SK-N-SH treated with all-trans-retinoic acid at 6 μM for 48 hours (cell line): ENCODE results near the gene RPL23.

Source experiments
- ATAC-seq: fragments of 200-7000 bp; cut with Tn5 transposase; 3 replicates; pipeline ENCODE4 v1.9.1; 2020; ENCODE audit warnings: mild to moderate bottlenecking, moderate library complexity
- ARNTL ChIP-seq: fragments of 450-650 bp; formaldehyde crosslinking; IDR thresholded peaks from 2 replicates; pipeline ENCODE4 v1.5.0; 2020; ENCODE audit warnings: low read depth, mild to moderate bottlenecking, moderate library complexity, borderline replicate concordance
- ESRRG ChIP-seq: fragments of 250-450 bp; sonication (Bioruptor Pico); IDR thresholded peaks from 2 replicates; pipeline ENCODE4 v1.6.1; 2021; ENCODE audit warnings: mild to moderate bottlenecking
- GLIS3 ChIP-seq: fragments of 250-450 bp; sonication (Bioruptor Pico); IDR thresholded peaks from 2 replicates; pipeline ENCODE4 v1.5.0; 2020; ENCODE audit warnings: mild to moderate bottlenecking, moderate library complexity
- PPARA ChIP-seq: fragments of 250-450 bp; sonication (Bioruptor Pico); IDR thresholded peaks from 2 replicates; pipeline ENCODE4 v1.5.0; 2020; ENCODE audit warnings: mild to moderate bottlenecking, borderline replicate concordance
- SNAI2 ChIP-seq: fragments of 250-450 bp; sonication (Bioruptor Pico); IDR thresholded peaks from 2 replicates; pipeline ENCODE4 v1.5.0; 2020; ENCODE audit warnings: mild to moderate bottlenecking, moderate library complexity
- TCF4 ChIP-seq: fragments of 250-450 bp; sonication (Bioruptor Pico); IDR thresholded peaks from 2 replicates; pipeline ENCODE4 v1.8.0; 2021; ENCODE audit warnings: mild to moderate bottlenecking, moderate library complexity, borderline replicate concordance
- TOX ChIP-seq: fragments of 250-450 bp; sonication (Bioruptor Pico); IDR thresholded peaks from 2 replicates; pipeline ENCODE4 v1.8.0; 2021; ENCODE audit warnings: mild to moderate bottlenecking, moderate library complexity, borderline replicate concordance
- ZC3H10 ChIP-seq: fragments of 250-450 bp; sonication (Bioruptor Pico); IDR thresholded peaks from 2 replicates; pipeline ENCODE4 v1.5.1; 2021; ENCODE audit warnings: mild to moderate bottlenecking, moderate library complexity
- ZFP3 ChIP-seq: fragments of 250-450 bp; sonication (Bioruptor Pico); IDR thresholded peaks from 2 replicates; pipeline ENCODE4 v1.5.0; 2020; ENCODE audit warnings: mild to moderate bottlenecking, moderate library complexity
- ZFP30 ChIP-seq: fragments of 450-650 bp; formaldehyde crosslinking; IDR thresholded peaks from 2 replicates; pipeline ENCODE4 v1.5.0; 2022; ENCODE audit warnings: mild to moderate bottlenecking, moderate library complexity
- ZNF565 ChIP-seq: fragments of 450-650 bp; formaldehyde crosslinking; conservative IDR thresholded peaks from 2 replicates; pipeline ENCODE4 v1.5.0; 2020; ENCODE audit warnings: low read depth, mild to moderate bottlenecking, moderate library complexity
- ZNF70 ChIP-seq: fragments of 450-650 bp; formaldehyde crosslinking; IDR thresholded peaks from 2 replicates; pipeline ENCODE4 v1.5.0; 2020; ENCODE audit warnings: mild to moderate bottlenecking, moderate library complexity
- TF ChIP-seq, protein P1 (sequence below): fragments of 250-450 bp; sonication (Bioruptor Pico); IDR thresholded peaks from 2 replicates; pipeline ENCODE4 v1.5.0; 2020; ENCODE audit warnings: mild to moderate bottlenecking, moderate library complexity
- TF ChIP-seq, protein P2 (sequence below): fragments of 250-450 bp; sonication (Bioruptor Pico); IDR thresholded peaks from 2 replicates; pipeline ENCODE4 v1.5.1; 2020; ENCODE audit warnings: low read depth, mild to moderate bottlenecking, moderate library complexity
- TF ChIP-seq, protein P3 (sequence below): fragments of 250-450 bp; sonication (Bioruptor Pico); IDR thresholded peaks from 2 replicates; pipeline ENCODE4 v1.5.1; 2021; ENCODE audit warnings: mild to moderate bottlenecking, moderate library complexity
- TF ChIP-seq, protein P4 (sequence below): fragments of 250-450 bp; sonication (Bioruptor Pico); IDR thresholded peaks from 2 replicates; pipeline ENCODE4 v1.8.0; 2020; ENCODE audit warnings: mild to moderate bottlenecking, moderate library complexity, borderline replicate concordance

RPL23 gene

DNA sequence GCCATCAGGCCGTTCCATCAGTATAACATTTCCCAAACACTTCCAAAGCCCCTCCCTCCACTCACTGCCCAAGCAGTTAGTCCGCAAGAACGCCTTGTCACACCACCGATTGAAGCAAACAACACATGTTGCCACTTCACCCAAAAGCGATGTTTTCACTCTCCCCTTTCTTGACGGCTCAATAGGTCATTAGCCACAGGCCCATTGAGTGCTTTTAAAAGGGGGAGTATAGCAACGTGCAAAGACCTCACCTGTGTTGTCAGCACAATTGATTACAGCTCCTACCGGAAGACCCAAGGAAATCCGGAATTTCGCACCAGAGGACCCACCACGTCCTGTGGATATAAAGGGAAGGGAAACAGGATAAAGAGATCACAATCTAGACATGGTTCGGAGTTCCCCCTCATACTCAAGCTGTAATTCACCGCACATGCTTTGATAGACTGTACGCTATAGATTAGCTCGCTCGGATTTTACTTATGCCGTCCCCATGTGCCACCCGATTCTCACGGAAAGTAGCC lies 690 bp downstream of the RPL23 start (continued):
- no peak for TF ChIP-seq SNAI2 (CRISPR knock-in tag)
- TF ChIP-seq, all 23 proteins: peak for 0

DNA sequence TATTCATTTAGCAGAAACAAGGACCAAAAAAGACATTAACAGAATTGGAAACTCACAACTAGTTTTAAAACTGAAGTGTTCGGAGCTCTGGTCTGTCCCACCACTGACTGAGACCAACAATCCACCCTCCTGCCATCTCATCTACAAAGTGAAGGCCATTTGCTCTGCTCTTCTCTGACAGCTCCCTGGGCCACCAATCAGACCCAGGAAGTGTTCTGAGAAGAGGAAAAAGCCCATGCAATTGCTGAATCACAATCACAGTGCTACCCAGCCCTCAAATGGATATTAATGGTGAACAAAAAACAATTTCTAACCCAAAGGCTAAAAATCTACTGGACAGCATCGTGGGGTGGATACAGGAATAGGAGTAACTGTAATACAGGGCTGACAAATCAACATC lies 2.1 kb downstream of the RPL23 start:
- TF ChIP-seq, protein P1, sequence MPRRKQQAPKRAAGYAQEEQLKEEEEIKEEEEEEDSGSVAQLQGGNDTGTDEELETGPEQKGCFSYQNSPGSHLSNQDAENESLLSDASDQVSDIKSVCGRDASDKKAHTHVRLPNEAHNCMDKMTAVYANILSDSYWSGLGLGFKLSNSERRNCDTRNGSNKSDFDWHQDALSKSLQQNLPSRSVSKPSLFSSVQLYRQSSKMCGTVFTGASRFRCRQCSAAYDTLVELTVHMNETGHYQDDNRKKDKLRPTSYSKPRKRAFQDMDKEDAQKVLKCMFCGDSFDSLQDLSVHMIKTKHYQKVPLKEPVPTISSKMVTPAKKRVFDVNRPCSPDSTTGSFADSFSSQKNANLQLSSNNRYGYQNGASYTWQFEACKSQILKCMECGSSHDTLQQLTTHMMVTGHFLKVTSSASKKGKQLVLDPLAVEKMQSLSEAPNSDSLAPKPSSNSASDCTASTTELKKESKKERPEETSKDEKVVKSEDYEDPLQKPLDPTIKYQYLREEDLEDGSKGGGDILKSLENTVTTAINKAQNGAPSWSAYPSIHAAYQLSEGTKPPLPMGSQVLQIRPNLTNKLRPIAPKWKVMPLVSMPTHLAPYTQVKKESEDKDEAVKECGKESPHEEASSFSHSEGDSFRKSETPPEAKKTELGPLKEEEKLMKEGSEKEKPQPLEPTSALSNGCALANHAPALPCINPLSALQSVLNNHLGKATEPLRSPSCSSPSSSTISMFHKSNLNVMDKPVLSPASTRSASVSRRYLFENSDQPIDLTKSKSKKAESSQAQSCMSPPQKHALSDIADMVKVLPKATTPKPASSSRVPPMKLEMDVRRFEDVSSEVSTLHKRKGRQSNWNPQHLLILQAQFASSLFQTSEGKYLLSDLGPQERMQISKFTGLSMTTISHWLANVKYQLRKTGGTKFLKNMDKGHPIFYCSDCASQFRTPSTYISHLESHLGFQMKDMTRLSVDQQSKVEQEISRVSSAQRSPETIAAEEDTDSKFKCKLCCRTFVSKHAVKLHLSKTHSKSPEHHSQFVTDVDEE (CRISPR knock-in tag), result no peak
- TF ChIP-seq ZFP30 (CRISPR knock-in tag) (no peak), GLIS3 (CRISPR knock-in tag) (no peak), ESRRG (CRISPR knock-in tag) (no peak), ZC3H10 (CRISPR knock-in tag) (no peak), ARNTL (CRISPR knock-in tag) (no peak), PPARA (CRISPR knock-in tag) (no peak), ZNF565 (CRISPR knock-in tag) (no peak)
- TF ChIP-seq, protein P2, sequence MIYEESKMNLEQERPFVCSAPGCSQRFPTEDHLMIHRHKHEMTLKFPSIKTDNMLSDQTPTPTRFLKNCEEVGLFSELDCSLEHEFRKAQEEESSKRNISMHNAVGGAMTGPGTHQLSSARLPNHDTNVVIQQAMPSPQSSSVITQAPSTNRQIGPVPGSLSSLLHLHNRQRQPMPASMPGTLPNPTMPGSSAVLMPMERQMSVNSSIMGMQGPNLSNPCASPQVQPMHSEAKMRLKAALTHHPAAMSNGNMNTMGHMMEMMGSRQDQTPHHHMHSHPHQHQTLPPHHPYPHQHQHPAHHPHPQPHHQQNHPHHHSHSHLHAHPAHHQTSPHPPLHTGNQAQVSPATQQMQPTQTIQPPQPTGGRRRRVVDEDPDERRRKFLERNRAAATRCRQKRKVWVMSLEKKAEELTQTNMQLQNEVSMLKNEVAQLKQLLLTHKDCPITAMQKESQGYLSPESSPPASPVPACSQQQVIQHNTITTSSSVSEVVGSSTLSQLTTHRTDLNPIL, result no peak
- TF ChIP-seq, protein P3, sequence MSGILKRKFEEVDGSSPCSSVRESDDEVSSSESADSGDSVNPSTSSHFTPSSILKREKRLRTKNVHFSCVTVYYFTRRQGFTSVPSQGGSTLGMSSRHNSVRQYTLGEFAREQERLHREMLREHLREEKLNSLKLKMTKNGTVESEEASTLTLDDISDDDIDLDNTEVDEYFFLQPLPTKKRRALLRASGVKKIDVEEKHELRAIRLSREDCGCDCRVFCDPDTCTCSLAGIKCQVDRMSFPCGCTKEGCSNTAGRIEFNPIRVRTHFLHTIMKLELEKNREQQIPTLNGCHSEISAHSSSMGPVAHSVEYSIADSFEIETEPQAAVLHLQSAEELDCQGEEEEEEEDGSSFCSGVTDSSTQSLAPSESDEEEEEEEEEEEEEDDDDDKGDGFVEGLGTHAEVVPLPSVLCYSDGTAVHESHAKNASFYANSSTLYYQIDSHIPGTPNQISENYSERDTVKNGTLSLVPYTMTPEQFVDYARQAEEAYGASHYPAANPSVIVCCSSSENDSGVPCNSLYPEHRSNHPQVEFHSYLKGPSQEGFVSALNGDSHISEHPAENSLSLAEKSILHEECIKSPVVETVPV (CRISPR knock-in tag), result no peak
- no peak for ATAC-seq

DNA sequence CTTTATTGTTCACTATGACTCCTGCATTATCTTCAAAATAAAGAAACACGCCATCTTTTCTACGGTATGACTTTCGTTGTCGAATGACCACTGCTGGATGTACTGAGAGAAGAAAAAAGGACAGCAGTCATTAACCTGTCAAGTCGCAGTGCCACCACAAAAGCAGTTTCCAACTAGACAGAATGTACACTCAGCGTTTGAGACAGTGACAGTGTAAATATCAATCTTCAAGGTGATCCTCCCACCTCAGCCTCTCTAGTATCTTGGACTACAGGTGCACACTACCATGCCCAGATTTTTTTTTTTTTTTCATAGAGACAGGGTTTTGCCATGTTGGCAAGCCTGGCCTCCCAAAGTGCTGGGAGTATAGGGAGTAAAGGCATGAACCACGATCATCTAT lies 3.1 kb downstream of the RPL23 start:
- TF ChIP-seq TCF4 (CRISPR knock-in tag) (no peak), ZFP30 (CRISPR knock-in tag) (no peak), ZC3H10 (CRISPR knock-in tag) (no peak), SNAI2 (CRISPR knock-in tag) (no peak), ZNF70 (CRISPR knock-in tag) (no peak), TOX (CRISPR knock-in tag) (no peak)
- no peak for ATAC-seq

DNA sequence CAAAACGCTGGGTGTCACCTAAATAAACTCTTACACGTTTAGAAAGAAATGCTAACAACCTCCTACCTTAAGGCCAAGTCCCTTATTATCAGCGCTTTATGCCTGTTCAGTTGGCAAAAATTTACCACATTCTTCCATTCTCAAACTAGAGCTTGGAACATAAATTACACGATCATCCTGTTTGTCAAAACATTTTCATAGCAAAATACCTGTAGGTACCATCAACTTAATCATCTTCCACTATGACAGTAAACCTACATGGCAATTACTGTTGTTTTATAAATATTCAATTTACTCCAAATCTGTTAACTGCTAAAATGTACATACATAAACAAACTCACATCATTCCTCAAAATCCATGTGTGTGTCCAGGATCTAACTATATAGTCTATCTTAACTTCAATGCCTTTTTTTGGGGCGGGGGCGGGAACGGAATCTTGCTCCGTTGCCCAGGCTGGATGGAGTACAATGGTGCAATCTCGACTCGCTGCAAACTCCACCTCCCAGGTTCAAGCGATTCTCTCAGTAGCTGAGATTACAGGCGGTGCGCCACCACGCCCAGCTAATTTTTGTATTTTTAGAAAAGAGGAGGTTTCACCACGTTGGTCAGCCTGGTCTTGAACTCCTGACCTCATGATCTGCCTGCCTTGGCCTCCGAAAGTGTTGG lies 4.4 kb downstream of the RPL23 start:
- ATAC-seq, result no peak

More for the DNA sequence above, 4.4 kb downstream of the RPL23 start:
- no peak for TF ChIP-seq PPARA (CRISPR knock-in tag)
- no peak for TF ChIP-seq ZFP3 (CRISPR knock-in tag)
- TF ChIP-seq, protein P2, result no peak
- TF ChIP-seq, protein P4, sequence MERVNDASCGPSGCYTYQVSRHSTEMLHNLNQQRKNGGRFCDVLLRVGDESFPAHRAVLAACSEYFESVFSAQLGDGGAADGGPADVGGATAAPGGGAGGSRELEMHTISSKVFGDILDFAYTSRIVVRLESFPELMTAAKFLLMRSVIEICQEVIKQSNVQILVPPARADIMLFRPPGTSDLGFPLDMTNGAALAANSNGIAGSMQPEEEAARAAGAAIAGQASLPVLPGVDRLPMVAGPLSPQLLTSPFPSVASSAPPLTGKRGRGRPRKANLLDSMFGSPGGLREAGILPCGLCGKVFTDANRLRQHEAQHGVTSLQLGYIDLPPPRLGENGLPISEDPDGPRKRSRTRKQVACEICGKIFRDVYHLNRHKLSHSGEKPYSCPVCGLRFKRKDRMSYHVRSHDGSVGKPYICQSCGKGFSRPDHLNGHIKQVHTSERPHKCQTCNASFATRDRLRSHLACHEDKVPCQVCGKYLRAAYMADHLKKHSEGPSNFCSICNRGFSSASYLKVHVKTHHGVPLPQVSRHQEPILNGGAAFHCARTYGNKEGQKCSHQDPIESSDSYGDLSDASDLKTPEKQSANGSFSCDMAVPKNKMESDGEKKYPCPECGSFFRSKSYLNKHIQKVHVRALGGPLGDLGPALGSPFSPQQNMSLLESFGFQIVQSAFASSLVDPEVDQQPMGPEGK (CRISPR knock-in tag), result no peak
